ENCODE measurements around the gene CLEC4G.

The CLEC4G gene

GRCh38 chr19:7710616-7711015, 21.3 kb downstream of the CLEC4G start:
- TF ChIP-seq, protein P1, sequence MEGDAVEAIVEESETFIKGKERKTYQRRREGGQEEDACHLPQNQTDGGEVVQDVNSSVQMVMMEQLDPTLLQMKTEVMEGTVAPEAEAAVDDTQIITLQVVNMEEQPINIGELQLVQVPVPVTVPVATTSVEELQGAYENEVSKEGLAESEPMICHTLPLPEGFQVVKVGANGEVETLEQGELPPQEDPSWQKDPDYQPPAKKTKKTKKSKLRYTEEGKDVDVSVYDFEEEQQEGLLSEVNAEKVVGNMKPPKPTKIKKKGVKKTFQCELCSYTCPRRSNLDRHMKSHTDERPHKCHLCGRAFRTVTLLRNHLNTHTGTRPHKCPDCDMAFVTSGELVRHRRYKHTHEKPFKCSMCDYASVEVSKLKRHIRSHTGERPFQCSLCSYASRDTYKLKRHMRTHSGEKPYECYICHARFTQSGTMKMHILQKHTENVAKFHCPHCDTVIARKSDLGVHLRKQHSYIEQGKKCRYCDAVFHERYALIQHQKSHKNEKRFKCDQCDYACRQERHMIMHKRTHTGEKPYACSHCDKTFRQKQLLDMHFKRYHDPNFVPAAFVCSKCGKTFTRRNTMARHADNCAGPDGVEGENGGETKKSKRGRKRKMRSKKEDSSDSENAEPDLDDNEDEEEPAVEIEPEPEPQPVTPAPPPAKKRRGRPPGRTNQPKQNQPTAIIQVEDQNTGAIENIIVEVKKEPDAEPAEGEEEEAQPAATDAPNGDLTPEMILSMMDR (IDR thresholded peaks at IDR 0.05), result no peak

DNA sequence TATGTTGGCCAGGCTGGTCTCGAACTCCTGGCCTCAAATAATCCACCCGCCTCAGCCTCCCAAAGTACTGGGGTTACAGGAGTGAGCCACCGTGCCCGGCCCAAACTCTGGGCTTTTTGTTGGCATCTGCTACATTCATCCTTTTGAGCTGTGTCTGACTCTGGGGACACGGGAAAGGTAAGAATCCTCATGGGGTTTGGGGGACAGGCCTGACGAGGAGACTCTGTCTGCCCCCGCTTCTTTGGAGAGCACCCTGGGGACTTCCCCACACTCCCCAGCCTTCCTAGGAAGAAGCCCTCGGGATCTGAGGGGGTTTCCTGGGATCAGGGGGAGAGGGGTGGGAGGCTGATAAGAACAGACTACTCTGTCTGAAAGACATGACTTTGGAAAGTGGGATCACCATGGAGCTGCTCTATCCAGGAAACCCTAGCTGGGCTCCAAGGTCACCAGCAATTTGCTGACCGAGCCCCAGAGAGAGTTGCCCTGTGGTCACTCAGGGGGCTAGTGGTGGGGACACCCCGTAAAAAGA, 21.9 kb downstream of the CLEC4G start:
- TF ChIP-seq, protein P1 (IDR thresholded peaks at IDR 0.05), result no peak

- TF ChIP-seq, protein P1 (IDR thresholded peaks at IDR 0.05), result no peak
Observed at GRCh38 chr19:7706955-7707456, 24.9 kb downstream of the CLEC4G start.

- TF ChIP-seq, protein P1 (IDR thresholded peaks at IDR 0.05), result no peak
Observed at GRCh38 chr19:7706188-7706954, 25.5 kb downstream of the CLEC4G start.

- TF ChIP-seq, protein P1 (IDR thresholded peaks at IDR 0.05), result no peak
Observed at GRCh38 chr19:7705387-7706187, 26.3 kb downstream of the CLEC4G start.

GRCh38 chr19:7704280-7705060, 27.4 kb downstream of the CLEC4G start:
- TF ChIP-seq, protein P1 (IDR thresholded peaks at IDR 0.05), result no peak

DNA sequence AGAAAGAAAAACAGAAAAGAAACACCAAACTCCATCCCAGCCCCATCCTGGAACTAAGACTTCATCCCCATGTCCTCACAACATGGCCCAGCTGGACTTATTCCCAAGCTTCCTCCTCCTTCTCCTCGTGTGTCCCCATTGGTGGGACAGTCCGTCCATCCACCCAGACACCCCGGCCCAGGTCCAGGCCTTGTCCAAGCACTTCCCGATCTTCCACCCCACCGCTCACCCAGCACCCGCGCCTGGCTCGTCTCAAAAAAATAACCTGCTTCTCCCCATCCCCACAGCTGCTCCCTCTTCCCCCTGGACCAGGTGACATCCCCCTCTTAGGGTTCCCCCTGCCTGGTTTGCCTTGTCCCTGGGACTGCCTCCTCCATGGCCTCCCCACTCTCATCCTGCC, 28.6 kb downstream of the CLEC4G start:
- TF ChIP-seq, protein P1 (IDR thresholded peaks at IDR 0.05), result no peak
